HepG2 (cell line): ENCODE measurements around the gene GUCA2B. TPM values are rescaled to one million over a fixed set of nuclear protein-coding genes. Genes with fewer than 3 reads are reported as not detected.

ENCODE experiments used
- ATAC-seq: fragments of 200-7000 bp; cut with Tn5 transposase; 3 replicates; pipeline ENCODE4 v1.9.1; 2020; ENCODE audit warnings: mild to moderate bottlenecking, moderate library complexity
- BruUV-seq: library from RNA; stranded (reverse); fragments of 400-500 nt; replicated peaks from 2 replicates; lab custom pipeline; 2021; lab: Mats Ljungman, UMichigan
- CTCF ChIA-PET: fragments of 300-600 bp; formaldehyde crosslinking; extraction: SDS; loops from one replicate; lab custom pipeline; 2021; ENCODE audit warnings: low total read pairs, inconsistent platforms, low intra/inter-chr PET ratio; lab: Yijun Ruan, JAX
- POLR2A ChIA-PET: fragments of 350-600 bp; sonication (Branson Sonifier 250); formaldehyde crosslinking; loops from one replicate; lab custom pipeline; 2020; ENCODE audit warnings: antibody characterized with exemption, inconsistent platforms; lab: Yijun Ruan, JAX
- DNase-seq: peaks from one replicate; pipeline ENCODE4 v3.0.0-alpha.2; 2015; ENCODE audit warnings: low spot score
- FAIRE-seq: peaks from 3 replicates; lab custom pipeline; 2011; peaks lifted over from hg19 to GRCh38; lab: Jason Lieb, UNC
- H2AFZ ChIP-seq: one replicate; pipeline ENCODE4 v1.6.1; 2011; ENCODE audit warnings: low read length, inconsistent platforms
- H3K27ac ChIP-seq: fragments of 300-600 bp; 3 replicates; pipeline ENCODE4 v1.8.0; 2011; ENCODE audit warnings: mixed run types, mild to moderate bottlenecking, mixed read lengths, low read length, inconsistent platforms; ENCODE audit not compliant: insufficient read depth; ENCODE audit errors: extremely low read length
- H3K27me3 ChIP-seq, 2 experiments: fragments of 200-600 bp in 1 of 2; 2 replicates in 1 of 2; 3 replicates in 1 of 2; pipeline versions ENCODE4 v1.6.0 to v1.8.0; 2011; ENCODE audit warnings: low read length in 2 of 2, mild to moderate bottlenecking in 2 of 2, moderate library complexity in 2 of 2, inconsistent platforms in 1 of 2; ENCODE audit not compliant: insufficient read depth in 2 of 2, control insufficient read depth in 1 of 2
- H3K36me3 ChIP-seq, 2 experiments: fragments of 200-600 bp in 1 of 2; replicated peaks in 1 of 2; 2 replicates in 1 of 2; 3 replicates in 1 of 2; pipeline versions ENCODE4 v1.5.1 to v1.8.0; 2011; ENCODE audit warnings: low read length in 2 of 2, inconsistent platforms in 1 of 2; ENCODE audit not compliant: insufficient read depth in 2 of 2, control insufficient read depth in 1 of 2
- H3K4me1 ChIP-seq: 2 replicates; pipeline ENCODE4 v1.5.1; 2012; ENCODE audit warnings: low read length, inconsistent platforms; ENCODE audit not compliant: insufficient read depth
- H3K4me2 ChIP-seq: 2 replicates; pipeline ENCODE4 v1.6.0; 2011; ENCODE audit warnings: low read depth, low read length, inconsistent platforms
- H3K4me3 ChIP-seq, 3 experiments: fragments of 200-600 bp in 1 of 3; sonication (generic), shearing (Covaris generic) in 1 of 3; replicated peaks in 1 of 3; 2 replicates each; pipeline ENCODE4 v1.5.1; 2011 to 2016; ENCODE audit warnings: low read length in 3 of 3, inconsistent platforms in 2 of 3, low read depth in 2 of 3, mild to moderate bottlenecking in 2 of 3, control low read depth in 1 of 3, mixed read lengths in 1 of 3; ENCODE audit not compliant: insufficient read depth in 1 of 3
- H3K79me2 ChIP-seq: one replicate; pipeline ENCODE4 v1.6.1; 2011; ENCODE audit warnings: low read length, inconsistent platforms; ENCODE audit not compliant: insufficient read depth
- H3K9ac ChIP-seq: 2 replicates; pipeline ENCODE4 v1.6.0; 2011; ENCODE audit warnings: mild to moderate bottlenecking, low read depth, low read length, inconsistent platforms; ENCODE audit not compliant: insufficient read depth
- H3K9me3 ChIP-seq: 2 replicates; pipeline ENCODE4 v1.5.1; 2012; ENCODE audit warnings: mild to moderate bottlenecking, low read length
- H4K20me1 ChIP-seq: 2 replicates; pipeline ENCODE4 v1.6.0; 2011; ENCODE audit warnings: inconsistent platforms, mild to moderate bottlenecking, low read length, moderate library complexity; ENCODE audit not compliant: insufficient read depth
- MEIS1 ChIP-seq: sonication (generic); formaldehyde crosslinking; IDR thresholded peaks from 2 replicates; pipeline ENCODE4 v1.9.0; 2021; ENCODE audit warnings: mild to moderate bottlenecking, missing genetic modification reagents, moderate library complexity, borderline replicate concordance
- ZGPAT ChIP-seq: IDR thresholded peaks from 2 replicates; pipeline ENCODE4 v1.6.1; 2016; ENCODE audit warnings: mild to moderate bottlenecking
- ZMYM4 ChIP-seq: sonication (generic); formaldehyde crosslinking; IDR thresholded peaks from 2 replicates; pipeline ENCODE4 v1.8.1; 2023; ENCODE audit warnings: mild to moderate bottlenecking, missing genetic modification reagents
- ZNF7 ChIP-seq: IDR thresholded peaks from 2 replicates; pipeline ENCODE4 v1.6.1; 2016; ENCODE audit warnings: missing biosample characterization, missing genetic modification reagents
- WGBS: methylation state at CpG from one replicate; pipeline ENCODE4 v1.1.6; 2017; ENCODE audit warnings: low lambda C conversion rate; 5-methylcytosine and 5-hydroxymethylcytosine counted together
- in situ Hi-C: cut with HindIII; loops from 2 replicates; pipeline ENCODE4 v1.10.0; 2017; ENCODE audit warnings: low pct_unique_long_range_greater_than_20kb; ENCODE audit not compliant: extremely low pct_ligation_motif_present
- intact Hi-C: fragments of 100-400 bp; cut with micrococcal nuclease; formaldehyde crosslinking; loops from one replicate; pipeline ENCODE4 v1.10.0; 2022; ENCODE audit not compliant: unreplicated experiment
- polyA plus RNA-seq, 8 experiments: library from polyadenylated mRNA; depleted of rRNA in 3 of 8; stranded (reverse) in 7 of 8; unstranded in 1 of 8; fragments of >200 nt; fragmentation: Illumina TruSeq in 4 of 8; extraction: Trizol in 4 of 8; gene quantifications; 2 replicates each; pipeline versions ENCODE4 v1.2.1 to v1.2.3, GENCODE V29; 2011 to 2016; ENCODE audit warnings: low read depth in 4 of 8, missing spikeins in 1 of 8, mixed read lengths in 1 of 8; ENCODE audit not compliant: insufficient read depth in 1 of 8
- total RNA-seq, 5 experiments: library from RNA; depleted of rRNA; stranded (reverse); fragments of >200 nt; fragmentation: Illumina TruSeq; extraction: Trizol; gene quantifications; 2 replicates each; pipeline ENCODE4 v1.2.3, GENCODE V29; 2016; ENCODE audit warnings: low read depth in 1 of 5
- TF ChIP-seq, protein P1 (sequence below), 2 experiments: sonication (generic) in 1 of 2; formaldehyde crosslinking in 1 of 2; IDR thresholded peaks; 2 replicates each; pipeline versions ENCODE4 v1.4.0 to v1.6.1; 2016 to 2020; ENCODE audit warnings: borderline replicate concordance in 1 of 2, low read depth in 1 of 2, mild to moderate bottlenecking in 1 of 2, missing genetic modification reagents in 1 of 2

GUCA2B gene
- total and polyA plus RNA-seq, 2 of the 13 experiments (the other 11 are each of a cell fraction or from before 2014, with no cell fraction given), result not detected

- ATAC-seq (no peak), FAIRE-seq (no peak), DNase-seq (no peak)
- no peaks in the 10 kb centered on the region for H3K4me1 ChIP-seq
- no peak overlapping the region for H2AFZ ChIP-seq
- TF ChIP-seq ZGPAT (no peak), MEIS1 (CRISPR knock-in tag) (no peak), ZNF7 (peak; percentile 90)
- CTCF ChIA-PET, result no interaction called here
- H3K27me3 ChIP-seq, result peaks cover 2 to 7% of the 10 kb centered on the region in 2 experiments; a peak in 2 of 5 replicates
- no peak overlapping the region for H3K9ac ChIP-seq
- POLR2A ChIA-PET, result no interaction called here
- intact Hi-C loops (no loop called here), in situ Hi-C loops (no loop called here)
- no peak overlapping the region for H3K4me3 ChIP-seq
- H3K9me3 ChIP-seq, result no peaks in the 10 kb centered on the region
- H3K36me3 ChIP-seq, result no peaks in the 10 kb centered on the region
- no peaks in the 10 kb centered on the region for H3K79me2 ChIP-seq
- H3K27ac ChIP-seq, result no peak overlapping the region
- 51% methylated on average over 3 of the region's 3 CpGs for WGBS
- BruUV-seq, result no TSS peak
- no peak overlapping the region for H3K4me2 ChIP-seq
- H4K20me1 ChIP-seq, result no peaks in the 10 kb centered on the region
Measured at GRCh38 chr1:42122408-42122807, 30.8 kb upstream of the GUCA2B start.

GRCh38 chr1:42125552-42125951 is 27.7 kb upstream of the GUCA2B start:
- Histone ChIP-seq H3K27ac (no peak overlapping the region), H2AFZ (no peak overlapping the region), H3K9ac (no peak overlapping the region), H3K4me2 (no peak overlapping the region), H3K27me3 (peaks cover 2 to 14% of the 10 kb centered on the region in 2 experiments; a peak in 4 of 5 replicates), H4K20me1 (no peaks in the 10 kb centered on the region), H3K4me3 (no peak overlapping the region), H3K36me3 (no peaks in the 10 kb centered on the region), H3K79me2 (no peaks in the 10 kb centered on the region), H3K4me1 (no peaks in the 10 kb centered on the region)
- no TSS peak for BruUV-seq
- in situ Hi-C loops, result no loop called here
- intact Hi-C loops, result no loop called here
- FAIRE-seq, result no peak
- no peak for ATAC-seq
- TF ChIP-seq, protein P1, sequence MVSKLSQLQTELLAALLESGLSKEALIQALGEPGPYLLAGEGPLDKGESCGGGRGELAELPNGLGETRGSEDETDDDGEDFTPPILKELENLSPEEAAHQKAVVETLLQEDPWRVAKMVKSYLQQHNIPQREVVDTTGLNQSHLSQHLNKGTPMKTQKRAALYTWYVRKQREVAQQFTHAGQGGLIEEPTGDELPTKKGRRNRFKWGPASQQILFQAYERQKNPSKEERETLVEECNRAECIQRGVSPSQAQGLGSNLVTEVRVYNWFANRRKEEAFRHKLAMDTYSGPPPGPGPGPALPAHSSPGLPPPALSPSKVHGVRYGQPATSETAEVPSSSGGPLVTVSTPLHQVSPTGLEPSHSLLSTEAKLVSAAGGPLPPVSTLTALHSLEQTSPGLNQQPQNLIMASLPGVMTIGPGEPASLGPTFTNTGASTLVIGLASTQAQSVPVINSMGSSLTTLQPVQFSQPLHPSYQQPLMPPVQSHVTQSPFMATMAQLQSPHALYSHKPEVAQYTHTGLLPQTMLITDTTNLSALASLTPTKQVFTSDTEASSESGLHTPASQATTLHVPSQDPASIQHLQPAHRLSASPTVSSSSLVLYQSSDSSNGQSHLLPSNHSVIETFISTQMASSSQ (IDR thresholded peaks at IDR 0.05; ENCODE audit: low read depth), result no peak
- TF ChIP-seq, protein P1 (CRISPR knock-in tag; IDR thresholded peaks at IDR 0.05; ENCODE audit: borderline replicate concordance), result no peak
- TF ChIP-seq ZMYM4 (CRISPR knock-in tag), result no peak
- TF ChIP-seq, all 625 proteins: peak for 0
- DNase-seq, result no peak
- CTCF ChIA-PET, result no interaction called here
- POLR2A ChIA-PET, result no interaction called here
- 39% methylated on average over 1 of the region's 1 CpG for WGBS
- H3K9me3 ChIP-seq, result no peaks in the 10 kb centered on the region
